ENCODE data around the gene TREH.

The TREH gene

GRCh38 chr11:118645066-118645715 is 34.3 kb downstream of the TREH start:
- no peak for DNase-seq

GRCh38 chr11:118644496-118644895 is 35.0 kb downstream of the TREH start:
- no peak for DNase-seq

GRCh38 chr11:118643995-118644345 is 35.5 kb downstream of the TREH start:
- no peak for DNase-seq

GRCh38 chr11:118643142-118643994 is 36.1 kb downstream of the TREH start:
- DNase-seq = no peak

GRCh38 chr11:118641397-118642019 is 37.9 kb downstream of the TREH start:
- no peak for DNase-seq

GRCh38 chr11:118640332-118641154 is 38.9 kb downstream of the TREH start:
- DNase-seq = no peak

- DNase-seq = no peak
Measured at GRCh38 chr11:118639899-118640298, 39.6 kb downstream of the TREH start.

- DNase-seq = no peak
Measured at GRCh38 chr11:118638726-118639125, 40.7 kb downstream of the TREH start.

GRCh38 chr11:118636569-118637290 is 42.7 kb downstream of the TREH start:
- no peak for DNase-seq

- no peak for DNase-seq
Measured at GRCh38 chr11:118635642-118636041, 43.8 kb downstream of the TREH start.

- no peak for DNase-seq
Measured at GRCh38 chr11:118635237-118635591, 44.2 kb downstream of the TREH start.

GRCh38 chr11:118634431-118635236 is 44.8 kb downstream of the TREH start:
- no peak for DNase-seq

- no peak for DNase-seq
Measured at GRCh38 chr11:118633979-118634378, 45.5 kb downstream of the TREH start.

GRCh38 chr11:118633319-118633690 is 46.1 kb downstream of the TREH start:
- no peak for DNase-seq

GRCh38 chr11:118632577-118633318 is 46.7 kb downstream of the TREH start:
- DNase-seq = no peak

GRCh38 chr11:118631142-118631909 is 48.1 kb downstream of the TREH start:
- DNase-seq = no peak

- no peak for DNase-seq
Measured at GRCh38 chr11:118629761-118630661, 49.4 kb downstream of the TREH start.

- DNase-seq = no peak
Measured at GRCh38 chr11:118628861-118629549, 50.4 kb downstream of the TREH start.

Measured in GOT3 (cell line).